ENCODE data around the gene RARB.

Gene RARB

DNA sequence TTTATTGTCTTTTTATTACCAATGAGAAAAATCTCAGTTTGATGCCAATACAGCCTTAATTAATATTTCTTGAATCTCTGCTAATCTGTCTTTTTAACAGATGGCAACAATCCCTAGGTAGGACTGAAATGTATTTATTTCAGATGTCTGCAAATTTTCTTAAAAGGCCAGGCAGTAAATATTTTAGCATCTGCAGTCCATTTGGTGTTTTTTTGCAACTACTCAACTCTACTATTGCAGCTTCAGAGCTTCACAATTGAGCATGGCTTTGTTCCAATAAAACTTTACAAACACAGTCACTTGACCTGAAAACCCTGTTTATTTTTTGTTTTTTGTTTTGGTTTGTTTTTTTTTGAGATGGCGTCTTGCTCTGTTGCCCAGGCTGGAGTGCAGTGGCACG, 82.7 kb downstream of the RARB start:
- no peak for ATAC-seq

DNA sequence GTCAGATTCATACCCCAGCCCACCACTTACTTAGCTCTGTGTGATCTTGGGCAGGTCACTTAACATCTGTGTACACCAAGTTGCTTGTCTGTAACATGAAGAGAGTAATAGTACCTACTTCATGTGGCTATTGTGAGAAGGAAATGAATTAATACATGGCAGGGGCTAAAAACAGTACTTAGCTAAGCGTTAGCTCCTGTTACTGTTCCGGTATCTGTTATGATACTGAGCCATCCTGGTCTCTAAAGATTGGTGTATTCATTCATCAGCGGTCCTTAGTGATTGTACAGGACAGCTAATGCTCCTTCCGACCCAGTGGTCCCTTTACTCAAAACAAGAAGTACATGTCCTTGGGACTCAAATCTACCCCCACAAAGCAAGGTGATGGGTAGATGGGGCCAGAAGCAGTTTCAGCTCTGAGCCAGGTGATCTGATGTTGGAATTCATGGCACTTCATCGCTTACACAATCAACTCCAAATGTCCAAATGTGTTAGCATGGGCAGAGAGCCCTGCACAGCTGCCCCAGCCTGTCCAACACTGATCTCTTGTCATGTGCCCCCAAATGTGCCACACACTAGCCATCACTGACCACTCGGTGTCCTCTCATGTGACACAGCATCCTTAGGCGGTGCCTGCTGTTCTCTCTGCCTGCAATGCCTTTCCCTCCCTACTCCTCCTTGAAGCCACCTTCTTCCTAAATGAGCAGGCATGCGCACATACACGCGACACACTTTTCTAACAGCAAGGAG, 84.1 kb downstream of the RARB start:
- ATAC-seq: no peak

DNA sequence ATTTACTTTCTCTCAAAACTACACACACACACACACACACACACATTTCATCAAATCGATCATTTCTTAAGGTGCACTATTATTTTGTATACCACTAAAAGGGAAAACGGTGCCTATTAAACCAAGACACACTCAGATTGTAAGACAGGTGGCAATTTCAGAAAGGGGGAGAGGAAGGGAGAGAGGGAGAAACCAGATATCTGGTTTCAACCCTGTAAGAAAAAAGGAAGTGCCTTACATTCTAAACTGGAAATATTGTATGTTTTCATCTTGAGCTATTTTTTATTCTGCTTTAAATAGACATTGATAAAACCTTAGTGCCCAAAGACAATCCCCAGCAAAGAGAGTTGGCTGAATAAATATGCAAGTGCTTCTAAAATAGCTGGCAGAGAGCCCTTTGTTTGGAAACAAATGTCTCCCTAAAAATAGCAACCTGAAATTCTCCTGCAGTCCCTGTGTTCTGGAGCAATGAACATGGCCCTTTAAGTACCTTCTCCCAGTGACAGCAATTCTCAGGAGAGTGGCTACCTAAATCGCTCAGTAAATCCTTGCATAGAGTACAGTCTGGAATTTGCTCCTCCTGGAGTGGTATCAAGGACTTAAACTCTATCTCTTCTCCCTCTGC, 85.7 kb downstream of the RARB start:
- ATAC-seq: no peak

DNA sequence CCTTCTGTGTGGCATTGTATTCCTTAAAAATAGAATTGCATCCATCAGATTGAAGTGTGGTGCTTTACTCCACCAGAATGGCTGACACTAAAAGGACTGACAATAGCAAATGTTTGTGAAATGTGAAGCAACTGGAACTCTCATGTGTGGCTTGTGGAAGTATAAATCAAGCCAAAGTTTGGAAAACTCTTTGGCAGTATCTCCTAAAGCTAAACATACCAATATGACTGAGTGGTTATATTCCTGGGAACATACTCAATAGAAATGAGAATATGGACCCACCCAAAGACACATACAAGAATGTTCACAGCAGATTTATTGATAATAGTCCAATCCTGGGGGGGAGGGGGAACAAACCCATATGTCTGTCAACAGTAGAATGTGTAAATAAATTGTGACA, 87.1 kb downstream of the RARB start:
- no peak for ATAC-seq

DNA sequence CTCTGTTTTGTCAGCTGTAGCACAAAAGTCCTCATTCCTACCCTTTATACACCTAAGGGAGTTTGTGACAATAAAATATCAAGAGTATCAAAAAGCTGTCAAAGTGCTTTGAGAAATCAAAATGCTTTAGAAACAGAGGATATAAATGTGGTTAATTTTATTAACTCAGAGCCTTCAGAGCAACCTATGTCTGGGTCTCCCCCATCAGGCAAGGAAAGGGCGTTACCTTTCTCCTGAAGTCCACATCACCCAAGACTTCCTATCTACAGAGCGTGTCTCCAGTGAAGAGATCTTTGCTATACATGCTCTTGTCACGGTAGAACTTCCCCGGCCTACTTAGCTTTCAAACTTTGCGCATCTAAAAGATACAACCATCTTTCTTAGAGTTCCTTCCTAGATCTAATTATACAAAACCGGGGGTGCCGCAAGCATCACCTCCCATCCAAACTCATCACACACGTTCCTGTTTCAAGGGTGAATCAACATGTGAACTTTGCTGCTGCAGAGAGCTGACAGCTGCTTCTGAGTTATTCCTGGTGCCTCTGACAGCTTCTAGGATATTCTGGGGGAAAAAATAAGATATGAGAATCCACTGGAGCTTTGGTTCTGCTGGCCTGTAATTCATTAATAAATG, 93.0 kb downstream of the RARB start:
- no peak for ATAC-seq

DNA sequence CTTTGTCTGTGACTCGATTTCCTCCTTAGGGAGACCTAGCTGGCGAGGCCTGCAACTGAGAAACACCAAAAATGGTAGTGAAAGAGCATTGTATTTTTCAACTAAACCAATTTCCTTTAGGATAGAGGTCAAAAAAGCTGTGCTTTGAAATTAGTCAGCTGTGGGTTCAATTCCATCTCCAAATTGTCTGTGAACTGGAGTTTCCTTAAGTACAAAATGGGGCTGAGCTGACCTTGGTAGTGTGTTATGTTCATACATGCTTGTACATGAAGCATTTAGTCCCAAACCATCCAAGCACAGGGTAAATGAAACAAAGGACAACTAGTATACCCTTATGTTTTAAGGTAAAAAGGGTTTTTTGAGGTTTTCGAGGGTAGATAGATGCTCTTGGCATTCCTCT, 99.3 kb downstream of the RARB start:
- ATAC-seq: no peak

DNA sequence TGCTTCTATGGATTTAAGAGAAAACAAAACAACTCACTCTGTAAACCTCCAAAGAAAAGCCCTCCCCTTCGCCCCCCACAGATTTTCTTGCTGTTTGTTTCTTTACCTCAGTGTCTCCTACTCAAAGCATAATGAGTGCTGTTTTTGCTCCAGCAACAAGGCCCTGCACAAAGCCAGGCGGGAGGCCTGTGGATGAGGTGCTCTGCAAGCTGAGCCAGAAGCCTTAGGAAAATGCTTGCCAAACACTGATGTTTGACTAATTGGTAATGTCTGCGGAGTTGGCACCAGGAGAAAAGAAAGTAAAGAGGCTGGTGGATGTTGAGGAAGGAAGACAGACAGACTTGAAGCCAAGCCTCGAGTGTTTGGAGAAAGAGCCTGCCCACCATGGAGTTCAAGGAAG, 99.7 kb downstream of the RARB start:
- no peak for ATAC-seq

DNA sequence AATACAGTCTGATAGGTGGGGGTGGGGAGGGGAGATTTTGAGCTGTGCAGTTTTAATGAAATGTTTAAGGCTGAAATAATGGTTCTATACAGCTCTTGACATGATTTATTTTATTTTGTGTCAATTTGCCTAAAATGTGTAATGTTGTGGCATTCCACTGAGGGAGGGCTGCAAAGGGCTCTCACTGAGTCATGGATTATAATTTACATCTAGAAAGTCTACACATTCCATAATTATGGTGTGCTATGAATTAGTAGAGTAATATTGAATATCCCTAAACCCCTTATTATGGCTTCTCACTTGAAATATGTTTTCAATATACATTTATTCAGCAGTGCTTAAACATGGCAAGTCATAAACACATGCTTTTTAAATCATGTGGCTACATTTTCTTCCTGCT, 103.9 kb downstream of the RARB start:
- no peak for ATAC-seq

DNA sequence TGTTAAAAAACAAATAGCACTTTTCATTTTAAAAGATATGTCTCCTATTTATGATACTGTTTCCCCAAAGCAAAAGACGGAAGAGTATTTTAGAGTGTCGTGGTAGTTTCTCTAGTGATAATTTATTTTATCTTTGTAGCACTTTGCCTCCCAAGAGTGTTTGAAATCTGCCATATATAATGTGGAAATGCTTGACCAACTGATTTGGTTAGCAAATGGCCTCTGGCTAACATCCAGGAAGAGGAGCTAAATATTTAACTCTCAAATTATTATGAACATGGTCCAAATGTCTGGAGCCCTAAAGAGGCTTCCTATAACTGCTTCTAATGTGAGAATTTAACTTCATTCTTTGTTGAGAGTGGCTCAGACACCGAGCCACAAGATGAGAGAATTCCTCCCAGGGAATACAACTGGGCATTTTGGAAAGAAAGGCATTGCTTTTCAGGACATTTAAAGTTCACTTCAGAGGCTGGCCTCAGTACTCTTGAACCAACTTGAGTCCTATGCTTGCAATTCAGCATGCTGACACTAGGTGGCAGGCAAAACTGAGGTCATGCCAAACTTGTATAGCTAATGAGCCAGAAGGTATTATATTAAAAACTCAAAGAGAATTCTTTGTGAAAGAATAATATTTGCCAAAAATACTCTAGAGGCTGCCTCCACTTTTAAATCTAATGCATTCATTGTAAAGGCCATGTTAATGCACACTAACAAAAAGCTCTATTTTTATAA, 104.5 kb downstream of the RARB start:
- no peak for ATAC-seq

DNA sequence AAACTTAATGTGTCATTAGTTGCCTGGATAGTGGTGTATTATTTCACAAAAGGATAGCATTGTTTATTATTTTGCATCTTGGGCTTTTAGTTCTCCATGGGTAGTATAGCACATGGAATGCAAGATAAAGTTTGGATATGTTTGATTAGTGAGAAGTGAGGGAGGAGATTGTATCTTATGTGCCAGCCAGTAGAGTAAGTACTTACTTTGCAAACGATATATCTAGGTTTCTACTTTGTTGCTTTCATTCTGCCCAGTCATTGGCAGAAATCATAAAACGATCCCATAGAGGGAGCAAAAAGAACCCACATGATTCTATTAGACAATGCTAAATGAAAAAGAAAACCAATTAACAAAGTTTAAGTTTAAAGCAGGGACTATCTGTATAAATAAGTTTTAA, 105.3 kb downstream of the RARB start:
- no peak for ATAC-seq

DNA sequence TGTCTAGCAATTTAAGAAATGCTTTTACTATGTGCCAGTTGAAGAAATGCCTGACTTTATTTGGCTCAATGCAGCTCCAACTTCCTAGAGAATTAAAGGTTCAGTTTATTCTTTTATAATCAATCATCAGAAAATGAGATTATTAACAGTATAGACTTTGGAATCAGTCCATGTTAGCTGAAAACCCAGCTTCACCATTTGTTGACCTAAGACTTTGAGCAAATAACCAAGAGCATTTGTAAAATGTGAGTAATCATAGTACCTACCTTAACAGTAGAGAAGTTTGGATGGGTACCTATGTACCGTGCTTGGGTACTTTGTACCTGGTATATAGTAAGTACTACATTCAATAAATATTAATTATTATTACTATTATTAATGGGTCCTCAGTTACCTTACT, 105.9 kb downstream of the RARB start:
- ATAC-seq: no peak

DNA sequence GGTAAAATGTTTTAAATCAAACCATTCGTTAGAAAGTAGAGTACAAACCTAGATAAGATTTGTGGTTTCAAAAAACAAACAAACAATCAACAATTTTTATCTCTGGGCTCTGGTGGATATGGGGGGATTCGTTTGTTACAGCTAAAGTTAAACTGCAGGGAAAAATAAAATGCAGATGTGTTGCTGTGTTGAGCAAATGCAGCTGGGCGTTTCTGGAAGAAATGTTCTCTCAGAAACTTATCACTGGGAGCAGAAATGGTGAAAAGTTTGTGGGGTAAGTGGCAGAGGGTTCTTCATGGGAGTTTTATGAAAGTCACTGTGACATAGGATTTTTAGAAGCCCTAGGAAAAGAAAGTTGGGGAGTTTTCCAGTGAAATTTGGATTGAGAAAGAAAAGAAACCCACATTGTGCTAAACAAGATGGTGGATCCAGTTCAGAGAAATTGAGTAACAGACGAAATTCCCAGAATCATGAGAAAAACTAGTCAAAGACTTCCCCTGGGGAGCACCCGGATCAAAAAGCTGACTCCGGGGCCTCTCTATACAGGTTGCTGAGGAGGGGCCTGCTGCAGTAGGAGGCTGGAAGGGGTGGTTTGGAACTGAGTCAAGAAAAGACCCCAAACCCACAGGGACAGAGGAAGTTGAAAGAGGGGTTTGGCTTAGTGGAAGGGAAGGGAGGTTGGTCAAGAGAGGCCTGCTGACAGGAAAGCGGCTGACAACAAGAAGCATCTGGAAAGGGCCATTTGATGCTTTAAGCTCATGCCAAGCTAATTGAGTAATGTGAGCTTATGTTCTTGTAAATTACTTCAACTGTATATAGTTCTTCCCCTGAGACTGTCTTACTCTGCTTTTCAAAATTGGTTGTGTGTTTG, 108.7 kb downstream of the RARB start:
- no peak for ATAC-seq

DNA sequence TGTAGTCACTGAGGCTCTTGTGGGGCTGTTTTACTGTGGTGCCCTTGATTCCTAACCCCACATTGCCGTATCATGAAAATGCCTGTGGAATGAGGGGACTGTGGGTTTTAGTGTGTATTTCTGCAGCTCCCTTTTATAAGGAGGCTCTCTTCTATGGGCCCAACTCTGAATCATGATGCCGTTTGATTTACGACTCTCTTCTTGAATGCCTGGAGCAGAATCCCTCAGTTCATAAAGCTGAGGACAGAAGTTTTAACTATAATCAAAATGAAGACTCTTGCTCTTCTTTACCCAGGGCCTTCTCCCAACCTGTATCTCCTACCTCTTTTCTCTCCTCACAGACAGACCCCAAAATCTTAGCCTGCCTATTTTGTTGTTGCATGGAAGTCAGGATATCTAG, 109.5 kb downstream of the RARB start:
- ATAC-seq: no peak

DNA sequence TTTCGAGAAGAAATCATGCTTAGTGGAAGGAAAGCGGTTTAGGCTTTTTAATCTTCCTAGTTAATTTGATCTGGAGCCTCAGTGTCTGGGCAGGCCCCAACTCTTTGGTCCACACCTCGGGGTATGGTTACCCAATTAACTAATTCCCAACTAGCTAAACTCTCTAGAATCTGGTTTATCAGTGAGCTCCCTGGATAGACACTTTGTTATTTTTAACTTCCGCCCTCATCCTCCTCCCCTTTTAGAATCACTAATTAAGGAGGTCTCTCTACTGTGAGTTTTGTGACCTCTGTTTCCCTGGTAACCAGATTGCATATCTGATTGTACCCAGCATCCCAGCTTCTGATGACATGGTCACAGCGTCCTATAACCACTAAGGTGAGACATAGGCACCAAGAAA, 112.2 kb downstream of the RARB start:
- no peak for ATAC-seq

DNA sequence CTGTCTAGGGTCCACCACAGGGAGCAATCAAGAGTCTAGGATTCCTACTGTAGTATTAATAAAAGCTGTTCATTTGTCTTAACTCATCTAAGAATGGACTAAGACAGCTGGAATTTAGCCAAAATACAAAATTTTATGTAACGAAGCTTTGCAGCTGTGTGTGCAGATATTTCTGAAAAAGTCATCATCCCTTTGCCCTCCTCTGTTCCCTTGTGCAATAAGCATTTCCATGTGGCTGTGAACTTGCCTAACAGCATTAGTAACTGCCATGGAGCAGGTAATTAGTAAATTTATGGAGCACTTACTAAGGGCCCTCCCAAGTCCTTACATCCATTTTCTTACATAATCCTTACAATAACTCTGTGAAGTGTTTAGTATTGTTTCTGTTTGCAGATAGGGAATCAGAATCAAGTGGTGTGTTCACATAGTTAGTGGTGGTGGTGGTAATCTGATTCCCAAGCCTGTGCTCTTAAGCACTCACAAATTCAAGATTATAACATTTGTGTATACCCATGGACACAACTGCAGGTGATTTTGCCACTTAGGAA, 114.5 kb downstream of the RARB start:
- no peak for ATAC-seq

DNA sequence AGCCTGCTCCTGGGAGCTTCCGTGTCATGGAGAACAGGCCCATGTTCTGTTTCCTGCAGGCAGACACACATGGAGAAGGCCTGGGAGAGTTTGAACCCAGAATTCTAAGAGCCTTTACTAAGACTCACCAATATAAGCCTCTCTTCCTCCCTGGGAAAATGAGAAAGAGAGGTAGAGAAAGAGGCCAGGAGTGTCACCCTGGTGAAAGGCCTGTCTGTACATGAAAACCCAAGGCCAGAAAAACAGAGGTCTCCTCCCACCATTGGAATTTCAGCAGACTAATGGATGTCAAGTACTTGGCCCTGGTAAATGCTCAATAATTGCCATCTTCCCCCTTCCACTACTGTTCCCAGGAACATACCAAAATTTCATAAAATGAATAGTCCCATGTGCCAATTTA, 119.0 kb downstream of the RARB start:
- no peak for ATAC-seq

DNA sequence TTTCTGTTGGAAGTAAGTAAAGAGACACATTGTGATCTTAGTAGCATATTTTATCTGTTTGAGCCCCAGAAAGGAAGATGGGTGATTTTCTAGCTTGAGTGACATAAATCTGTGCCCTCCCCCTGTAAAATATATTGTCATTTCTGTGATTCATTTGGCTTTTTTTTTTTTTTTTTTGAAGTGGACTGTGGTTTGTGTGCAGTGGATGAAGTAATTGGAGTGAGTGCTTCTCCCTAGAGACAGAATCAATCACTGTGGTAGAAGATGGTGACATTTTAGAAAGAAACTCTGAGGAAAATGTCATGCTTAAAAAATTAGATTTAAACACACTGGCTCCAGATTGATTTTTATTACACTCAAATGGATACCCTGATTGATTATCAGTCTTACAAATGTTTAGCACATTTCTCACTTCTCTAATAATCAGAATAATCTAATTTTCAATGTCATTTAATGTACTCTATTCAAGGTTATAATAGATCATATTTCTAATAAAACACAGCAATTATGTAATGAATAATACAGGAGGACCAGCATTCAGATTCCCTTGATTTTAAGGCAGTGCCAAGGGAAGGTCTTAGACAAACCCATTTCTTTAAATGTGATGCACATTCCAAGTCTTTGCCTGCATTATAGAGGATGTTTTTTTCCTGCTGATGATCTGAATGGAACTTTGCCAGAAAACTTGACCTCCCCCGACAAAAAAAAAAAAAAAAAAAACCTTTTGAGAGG, 120.0 kb downstream of the RARB start:
- ATAC-seq: no peak

DNA sequence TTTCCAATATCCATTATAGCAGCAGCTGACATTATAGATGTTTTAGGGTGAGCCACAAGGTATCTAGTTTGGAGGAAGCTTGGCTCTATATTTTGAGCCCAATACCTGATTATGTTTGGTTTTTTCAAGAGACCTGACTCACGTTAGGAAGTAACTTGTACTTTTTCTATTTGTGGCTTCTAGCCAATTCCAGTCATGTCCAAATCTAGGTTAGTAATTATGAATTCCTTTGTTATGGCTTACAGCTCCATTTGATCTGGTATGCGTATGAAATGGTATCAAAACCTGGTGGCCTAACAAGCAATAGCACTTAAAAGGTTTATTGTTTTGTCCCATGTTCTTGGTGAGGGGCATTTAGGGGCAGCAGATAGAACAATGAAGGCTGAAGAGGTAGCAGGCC, 120.8 kb downstream of the RARB start:
- ATAC-seq: no peak

DNA sequence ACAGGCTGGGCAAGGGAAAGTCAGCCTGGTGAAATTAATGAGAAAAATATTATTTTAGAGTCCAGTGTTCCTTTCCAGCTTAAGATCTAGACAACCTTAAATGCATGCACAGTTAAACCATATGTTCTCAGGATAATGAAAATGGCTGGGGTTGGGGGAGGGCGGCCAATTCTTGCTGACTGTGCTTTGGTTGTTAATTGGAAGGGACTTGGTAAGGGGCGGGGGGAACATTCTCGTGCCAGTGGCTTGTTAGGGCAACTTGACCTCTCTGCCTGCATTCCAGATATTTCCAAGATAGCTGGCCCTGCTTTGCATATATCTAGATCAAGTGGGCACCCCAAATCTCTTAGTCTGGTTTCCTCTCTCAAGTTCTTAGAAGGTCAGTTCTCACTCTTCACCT, 124.2 kb downstream of the RARB start:
- no peak for ATAC-seq

DNA sequence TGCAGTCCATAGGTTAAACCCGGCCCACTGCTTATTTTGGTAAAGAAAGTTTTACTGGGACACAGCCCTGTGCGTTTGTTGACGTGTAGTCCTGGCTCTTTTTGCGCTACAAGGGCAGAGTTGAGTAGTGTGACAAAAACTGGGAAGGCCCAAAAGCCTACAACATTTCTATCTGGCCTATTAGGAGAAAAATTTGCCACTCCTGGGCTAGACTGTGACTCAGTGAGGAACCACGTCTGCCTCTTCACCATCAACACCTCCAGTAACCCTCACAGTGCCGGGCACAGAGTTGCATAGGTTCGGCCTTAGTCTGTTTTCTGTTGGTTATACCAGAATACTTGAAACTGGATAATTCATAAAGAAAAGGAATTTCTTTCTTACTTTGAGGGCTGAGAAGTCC, 126.3 kb downstream of the RARB start:
- ATAC-seq: no peak

DNA sequence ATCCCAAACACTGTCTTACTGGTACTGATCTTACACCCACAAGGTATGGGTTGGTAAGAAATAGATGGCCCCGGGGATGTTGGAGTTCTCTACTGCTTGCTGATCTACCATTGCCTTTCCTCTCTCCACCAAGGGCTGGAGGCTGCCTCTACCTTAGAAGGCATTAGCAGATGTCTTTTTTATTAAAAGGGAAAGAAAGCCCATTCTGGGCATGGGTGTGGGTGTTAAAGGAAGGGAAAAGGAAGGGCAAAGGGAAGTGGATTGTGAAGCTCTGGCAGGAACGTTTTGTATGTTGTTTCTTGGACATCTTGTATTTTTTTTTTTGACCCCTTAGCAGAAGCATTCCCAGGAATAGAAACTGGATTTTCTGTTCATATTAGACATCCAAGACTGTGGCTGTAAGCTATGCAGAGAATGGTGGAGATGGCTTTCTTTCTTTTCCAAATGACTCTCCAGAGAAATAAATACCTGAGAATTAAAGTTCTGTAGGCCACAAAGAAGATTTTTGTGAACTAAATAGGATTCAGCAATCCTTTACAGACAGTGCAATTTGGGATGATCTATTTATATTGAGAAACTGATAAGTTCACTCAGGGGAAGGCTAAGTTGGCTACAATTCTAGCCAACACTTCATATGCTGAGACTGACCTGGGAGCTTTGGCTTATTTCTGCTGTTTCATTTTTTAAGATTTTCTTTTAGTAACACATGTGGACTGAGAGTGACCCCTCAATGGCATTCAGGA, 127.8 kb downstream of the RARB start:
- no peak for ATAC-seq
